ENCODE measurements around the gene RFX8.

Gene RFX8

DNA sequence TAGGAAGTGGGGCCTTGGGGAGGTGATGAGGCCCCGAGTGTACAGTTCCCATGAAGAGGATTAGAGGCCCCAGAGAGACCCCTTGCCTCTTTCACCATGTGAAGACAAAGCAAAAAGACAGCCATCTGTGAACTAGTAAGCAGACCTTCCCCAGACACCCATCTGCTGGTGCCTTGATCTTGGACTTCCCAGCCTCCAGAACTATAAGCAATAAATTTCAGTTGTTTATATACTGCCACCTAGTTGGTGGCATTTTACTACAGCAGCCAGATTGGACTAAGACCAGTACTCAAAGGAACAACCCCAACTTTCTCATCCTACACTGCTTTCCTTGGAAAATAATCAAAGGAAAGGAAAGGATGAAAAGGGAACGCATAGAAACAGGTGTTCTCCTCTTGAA, 59.7 kb downstream of the RFX8 start:
- H3K36me3 ChIP-seq (ENCODE audit: insufficient read depth, low read length): peaks cover 10% of the 10 kb centered on the region
- no peak overlapping the region for H2AFZ ChIP-seq (ENCODE audit: low read depth, low read length)
- H3K27ac ChIP-seq (ENCODE audit: low read length): no peak overlapping the region
- no peaks in the 10 kb centered on the region for H4K20me1 ChIP-seq (ENCODE audit: insufficient read depth, low read length)
- no peaks in the 10 kb centered on the region for H3K79me2 ChIP-seq (ENCODE audit: insufficient read depth, low read length)
- H3K4me1 ChIP-seq (ENCODE audit: insufficient read depth, low read length): no peaks in the 10 kb centered on the region
- H3K9ac ChIP-seq (ENCODE audit: low read depth, low read length): no peak overlapping the region
- no peak overlapping the region for H3K4me2 ChIP-seq (ENCODE audit: insufficient read depth, low read length)
- no peak for TF ChIP-seq EZH2 (IDR thresholded peaks at IDR 0.05; ENCODE audit: borderline replicate concordance, low read depth, low read length, severe bottlenecking)
- TF ChIP-seq, protein P1, sequence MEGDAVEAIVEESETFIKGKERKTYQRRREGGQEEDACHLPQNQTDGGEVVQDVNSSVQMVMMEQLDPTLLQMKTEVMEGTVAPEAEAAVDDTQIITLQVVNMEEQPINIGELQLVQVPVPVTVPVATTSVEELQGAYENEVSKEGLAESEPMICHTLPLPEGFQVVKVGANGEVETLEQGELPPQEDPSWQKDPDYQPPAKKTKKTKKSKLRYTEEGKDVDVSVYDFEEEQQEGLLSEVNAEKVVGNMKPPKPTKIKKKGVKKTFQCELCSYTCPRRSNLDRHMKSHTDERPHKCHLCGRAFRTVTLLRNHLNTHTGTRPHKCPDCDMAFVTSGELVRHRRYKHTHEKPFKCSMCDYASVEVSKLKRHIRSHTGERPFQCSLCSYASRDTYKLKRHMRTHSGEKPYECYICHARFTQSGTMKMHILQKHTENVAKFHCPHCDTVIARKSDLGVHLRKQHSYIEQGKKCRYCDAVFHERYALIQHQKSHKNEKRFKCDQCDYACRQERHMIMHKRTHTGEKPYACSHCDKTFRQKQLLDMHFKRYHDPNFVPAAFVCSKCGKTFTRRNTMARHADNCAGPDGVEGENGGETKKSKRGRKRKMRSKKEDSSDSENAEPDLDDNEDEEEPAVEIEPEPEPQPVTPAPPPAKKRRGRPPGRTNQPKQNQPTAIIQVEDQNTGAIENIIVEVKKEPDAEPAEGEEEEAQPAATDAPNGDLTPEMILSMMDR (IDR thresholded peaks at IDR 0.05; ENCODE audit: borderline replicate concordance, extremely low read depth, low read length, poor library complexity, severe bottlenecking): peak; percentile 25
- ATAC-seq (ENCODE audit: insufficient read depth, low read depth): no peak
- no peaks in the 10 kb centered on the region for H3K9me3 ChIP-seq (ENCODE audit: insufficient read depth, low read length, severe bottlenecking)
- no peak overlapping the region for H3K4me3 ChIP-seq (ENCODE audit: low read depth in 1 of 2, low read length in 2 of 2)
- no peaks in the 10 kb centered on the region for H3K27me3 ChIP-seq (ENCODE audit: insufficient read depth, low read length, poor library complexity)
- no peak for DNase-seq

DNA sequence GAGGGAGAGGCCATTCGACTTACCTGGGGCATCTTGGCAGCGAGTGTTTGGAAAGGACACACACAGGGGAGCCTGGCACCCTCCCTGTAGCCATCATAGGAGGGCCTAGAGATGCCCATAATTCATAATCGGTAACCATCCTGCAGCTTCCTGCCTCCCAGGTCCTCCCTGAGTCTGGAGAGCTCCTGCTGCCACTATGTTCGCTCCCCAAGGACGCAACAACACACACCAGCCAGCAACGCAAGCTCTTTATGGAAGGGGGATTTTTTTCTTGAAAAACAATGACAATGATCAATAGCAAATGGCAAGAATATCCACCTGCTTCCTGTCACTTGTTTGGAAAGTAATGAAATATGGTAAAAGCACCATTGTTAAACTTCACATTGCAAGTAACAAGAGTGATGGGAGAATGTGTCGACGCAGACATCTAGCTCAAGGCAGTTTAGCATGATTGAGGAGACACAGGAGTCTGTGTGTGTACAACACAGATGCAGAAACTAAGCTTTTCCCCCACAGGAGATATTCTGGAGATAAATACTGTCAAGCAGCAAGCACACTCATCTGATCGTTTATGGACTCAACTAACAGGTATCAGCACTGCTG, 62.7 kb downstream of the RFX8 start:
- H3K9ac ChIP-seq (ENCODE audit: low read depth, low read length): no peak overlapping the region
- H3K27ac ChIP-seq (ENCODE audit: low read length): no peak overlapping the region

DNA sequence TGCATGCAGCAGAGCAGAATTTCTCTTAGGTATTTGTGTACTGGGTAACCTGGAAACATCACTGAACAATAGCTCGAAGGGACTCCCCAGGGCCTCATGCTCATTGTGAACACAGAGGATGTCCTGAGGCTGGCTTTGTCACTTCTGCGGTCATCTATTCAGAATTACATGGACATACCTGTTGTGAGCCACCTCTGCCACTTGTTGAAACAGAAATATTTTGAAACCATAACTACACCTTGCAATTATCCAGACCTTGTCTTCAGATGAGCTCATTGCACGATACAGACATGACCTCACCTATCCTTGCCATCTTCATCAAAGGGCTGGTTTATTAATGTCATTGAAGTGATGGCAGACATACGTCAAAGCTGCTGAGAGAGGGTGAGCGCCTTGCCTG, 64.2 kb downstream of the RFX8 start:
- TF ChIP-seq EZH2 (IDR thresholded peaks at IDR 0.05; ENCODE audit: borderline replicate concordance, low read depth, low read length, severe bottlenecking): no peak
- TF ChIP-seq, protein P1 (IDR thresholded peaks at IDR 0.05; ENCODE audit: borderline replicate concordance, extremely low read depth, low read length, poor library complexity, severe bottlenecking): no peak
- Histone ChIP-seq H3K27ac (ENCODE audit: low read length) (no peak overlapping the region), H3K9ac (ENCODE audit: low read depth, low read length) (no peak overlapping the region), H3K4me3 (ENCODE audit: low read depth in 1 of 2, low read length in 2 of 2) (no peak overlapping the region), H3K4me2 (ENCODE audit: insufficient read depth, low read length) (no peak overlapping the region), H3K9me3 (ENCODE audit: insufficient read depth, low read length, severe bottlenecking) (no peaks in the 10 kb centered on the region), H3K36me3 (ENCODE audit: insufficient read depth, low read length) (peaks cover 4% of the 10 kb centered on the region), H2AFZ (ENCODE audit: low read depth, low read length) (no peak overlapping the region), H4K20me1 (ENCODE audit: insufficient read depth, low read length) (no peaks in the 10 kb centered on the region), H3K4me1 (ENCODE audit: insufficient read depth, low read length) (no peaks in the 10 kb centered on the region), H3K79me2 (ENCODE audit: insufficient read depth, low read length) (no peaks in the 10 kb centered on the region), H3K27me3 (ENCODE audit: insufficient read depth, low read length, poor library complexity) (no peaks in the 10 kb centered on the region)
- DNase-seq (no peak), ATAC-seq (ENCODE audit: insufficient read depth, low read depth) (no peak)

More for the DNA sequence above, 62.7 kb downstream of the RFX8 start:
- TF ChIP-seq EZH2 (IDR thresholded peaks at IDR 0.05; ENCODE audit: borderline replicate concordance, low read depth, low read length, severe bottlenecking): no peak
- TF ChIP-seq, protein P1 (IDR thresholded peaks at IDR 0.05; ENCODE audit: borderline replicate concordance, extremely low read depth, low read length, poor library complexity, severe bottlenecking): no peak
- H3K79me2 ChIP-seq (ENCODE audit: insufficient read depth, low read length): no peaks in the 10 kb centered on the region
- DNase-seq: no peak
- no peaks in the 10 kb centered on the region for H3K27me3 ChIP-seq (ENCODE audit: insufficient read depth, low read length, poor library complexity)
- no peak overlapping the region for H3K4me2 ChIP-seq (ENCODE audit: insufficient read depth, low read length)
- H3K36me3 ChIP-seq (ENCODE audit: insufficient read depth, low read length): peaks cover 4% of the 10 kb centered on the region
- ATAC-seq (ENCODE audit: insufficient read depth, low read depth): no peak
- no peak overlapping the region for H2AFZ ChIP-seq (ENCODE audit: low read depth, low read length)
- H4K20me1 ChIP-seq (ENCODE audit: insufficient read depth, low read length): no peaks in the 10 kb centered on the region
- H3K4me1 ChIP-seq (ENCODE audit: insufficient read depth, low read length): no peaks in the 10 kb centered on the region
- no peak overlapping the region for H3K4me3 ChIP-seq (ENCODE audit: low read depth in 1 of 2, low read length in 2 of 2)
- no peaks in the 10 kb centered on the region for H3K9me3 ChIP-seq (ENCODE audit: insufficient read depth, low read length, severe bottlenecking)

Measured in DND-41 (cell line).